ENCODE measurements around the gene STXBP3.

Gene STXBP3

DNA sequence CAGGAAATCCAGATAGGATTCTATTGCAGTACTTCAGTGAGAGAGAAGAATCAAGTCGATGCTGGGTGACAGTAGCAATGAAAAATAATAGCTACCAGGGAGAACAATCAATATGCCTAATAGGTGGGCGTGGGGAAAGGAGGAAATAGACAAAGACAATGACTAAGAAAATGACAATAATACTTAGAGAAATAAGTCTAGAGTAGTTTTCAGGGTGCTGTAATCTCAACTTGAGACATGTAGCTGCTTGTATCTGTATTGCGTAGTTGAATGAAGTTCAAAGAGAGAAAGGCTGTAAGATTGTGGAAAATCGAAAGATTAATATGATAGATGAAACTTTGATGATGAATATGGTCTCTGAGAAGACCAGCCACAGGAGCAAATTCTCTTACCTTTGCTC, 2.6 kb downstream of the STXBP3 start:
- no peaks in the 10 kb centered on the region for H3K36me3 ChIP-seq (replicated peaks; ENCODE audit: low read depth, low read length)
- no peak overlapping the region for H2AFZ ChIP-seq (ENCODE audit: low read depth, low read length)
- H3K27ac ChIP-seq (ENCODE audit: low read length), result no peak overlapping the region
- peaks cover 7% of the 10 kb centered on the region for H3K79me2 ChIP-seq (ENCODE audit: low read length)
- no peak overlapping the region for H3K9ac ChIP-seq (ENCODE audit: low read length)
- no peak overlapping the region for H3K4me3 ChIP-seq (ENCODE audit: low read length)
- no peaks in the 10 kb centered on the region for H3K9me3 ChIP-seq (ENCODE audit: insufficient read depth, low read length)
- no peaks in the 10 kb centered on the region for H4K20me1 ChIP-seq (ENCODE audit: insufficient read depth, low read length)
- no peak overlapping the region for H3K4me2 ChIP-seq (ENCODE audit: low read length)
- no peaks in the 10 kb centered on the region for H3K27me3 ChIP-seq (ENCODE audit: low read depth, low read length)
- TF ChIP-seq, protein P1, sequence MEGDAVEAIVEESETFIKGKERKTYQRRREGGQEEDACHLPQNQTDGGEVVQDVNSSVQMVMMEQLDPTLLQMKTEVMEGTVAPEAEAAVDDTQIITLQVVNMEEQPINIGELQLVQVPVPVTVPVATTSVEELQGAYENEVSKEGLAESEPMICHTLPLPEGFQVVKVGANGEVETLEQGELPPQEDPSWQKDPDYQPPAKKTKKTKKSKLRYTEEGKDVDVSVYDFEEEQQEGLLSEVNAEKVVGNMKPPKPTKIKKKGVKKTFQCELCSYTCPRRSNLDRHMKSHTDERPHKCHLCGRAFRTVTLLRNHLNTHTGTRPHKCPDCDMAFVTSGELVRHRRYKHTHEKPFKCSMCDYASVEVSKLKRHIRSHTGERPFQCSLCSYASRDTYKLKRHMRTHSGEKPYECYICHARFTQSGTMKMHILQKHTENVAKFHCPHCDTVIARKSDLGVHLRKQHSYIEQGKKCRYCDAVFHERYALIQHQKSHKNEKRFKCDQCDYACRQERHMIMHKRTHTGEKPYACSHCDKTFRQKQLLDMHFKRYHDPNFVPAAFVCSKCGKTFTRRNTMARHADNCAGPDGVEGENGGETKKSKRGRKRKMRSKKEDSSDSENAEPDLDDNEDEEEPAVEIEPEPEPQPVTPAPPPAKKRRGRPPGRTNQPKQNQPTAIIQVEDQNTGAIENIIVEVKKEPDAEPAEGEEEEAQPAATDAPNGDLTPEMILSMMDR (IDR thresholded peaks at IDR 0.05; ENCODE audit: low read depth, low read length), result no peak
- no peak for TF ChIP-seq EZH2phosphoT487 (IDR thresholded peaks at IDR 0.05; ENCODE audit: low read depth)
- H3K4me1 ChIP-seq (ENCODE audit: low read length), result peaks cover 8% of the 10 kb centered on the region

DNA sequence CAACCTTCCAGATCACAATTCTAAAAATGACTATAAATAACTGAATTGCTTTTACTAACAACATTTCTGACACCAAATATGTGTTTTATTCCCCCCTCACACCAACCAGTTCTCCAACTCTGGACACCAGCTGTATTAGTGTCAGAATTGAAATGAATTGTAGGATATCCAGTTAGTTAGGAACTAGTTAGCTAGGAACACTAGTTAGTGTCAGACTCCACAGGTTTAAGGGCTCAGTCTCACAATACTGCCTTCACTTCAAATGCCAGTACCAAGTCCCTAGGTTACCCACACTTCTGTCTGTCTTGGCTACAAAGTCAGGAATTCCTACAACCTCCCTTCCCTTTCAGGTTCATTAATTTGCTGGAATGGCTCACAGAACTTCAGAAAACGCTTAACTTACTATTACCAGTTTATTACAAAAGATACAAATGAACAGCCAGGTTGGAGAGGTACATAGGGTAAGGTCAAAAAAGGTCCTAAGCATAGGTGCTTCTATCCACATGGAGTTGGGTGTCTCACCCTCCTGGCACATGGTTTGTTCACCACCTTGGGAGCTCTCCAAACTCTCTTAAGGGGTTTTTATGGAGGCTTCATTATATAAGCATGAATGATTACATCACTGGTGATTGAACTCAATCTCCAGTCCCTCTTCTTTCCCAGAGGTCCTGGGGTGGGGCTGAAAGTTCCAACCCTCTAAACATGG, 4.2 kb downstream of the STXBP3 start:
- Histone ChIP-seq H3K4me3 (ENCODE audit: low read length) (no peak overlapping the region), H3K9ac (ENCODE audit: low read length) (no peak overlapping the region), H4K20me1 (ENCODE audit: insufficient read depth, low read length) (no peaks in the 10 kb centered on the region), H3K9me3 (ENCODE audit: insufficient read depth, low read length) (no peaks in the 10 kb centered on the region), H3K36me3 (replicated peaks; ENCODE audit: low read depth, low read length) (no peaks in the 10 kb centered on the region), H3K79me2 (ENCODE audit: low read length) (peaks cover 7% of the 10 kb centered on the region), H3K27me3 (ENCODE audit: low read depth, low read length) (no peaks in the 10 kb centered on the region), H2AFZ (ENCODE audit: low read depth, low read length) (no peak overlapping the region), H3K27ac (ENCODE audit: low read length) (no peak overlapping the region), H3K4me2 (ENCODE audit: low read length) (no peak overlapping the region), H3K4me1 (ENCODE audit: low read length) (peaks cover 14% of the 10 kb centered on the region)
- TF ChIP-seq EZH2phosphoT487 (IDR thresholded peaks at IDR 0.05; ENCODE audit: low read depth), result no peak
- TF ChIP-seq, protein P1 (IDR thresholded peaks at IDR 0.05; ENCODE audit: low read depth, low read length), result no peak

DNA sequence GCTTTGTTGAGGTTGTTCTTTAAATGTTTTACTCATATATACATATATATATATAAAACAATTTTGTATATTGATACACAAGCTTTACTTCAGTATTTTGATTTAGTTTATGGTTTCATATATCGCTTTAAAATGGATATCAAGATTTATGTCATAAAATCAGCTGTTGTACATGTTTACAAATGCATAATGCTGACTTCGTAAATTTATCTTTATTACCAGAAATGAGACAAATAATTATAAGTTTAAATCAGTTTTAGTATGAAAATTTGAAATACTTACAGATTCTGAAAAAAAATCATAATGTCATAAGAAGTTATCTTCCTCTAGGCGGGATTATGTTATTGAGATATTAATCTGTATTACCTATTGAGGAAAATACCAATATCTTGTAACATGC, 6.9 kb downstream of the STXBP3 start:
- no peaks in the 10 kb centered on the region for H3K9me3 ChIP-seq (ENCODE audit: insufficient read depth, low read length)
- H3K27ac ChIP-seq (ENCODE audit: low read length), result no peak overlapping the region
- no peak overlapping the region for H3K9ac ChIP-seq (ENCODE audit: low read length)
- no peaks in the 10 kb centered on the region for H3K79me2 ChIP-seq (ENCODE audit: low read length)
- no peaks in the 10 kb centered on the region for H3K27me3 ChIP-seq (ENCODE audit: low read depth, low read length)
- H3K4me1 ChIP-seq (ENCODE audit: low read length), result 0 out of 2 replicates have a peak, but pooled peaks cover 6% of the 10 kb centered on the region
- no peak overlapping the region for H3K4me2 ChIP-seq (ENCODE audit: low read length)
- no peaks in the 10 kb centered on the region for H3K36me3 ChIP-seq (replicated peaks; ENCODE audit: low read depth, low read length)
- H2AFZ ChIP-seq (ENCODE audit: low read depth, low read length), result no peak overlapping the region
- no peak for TF ChIP-seq EZH2phosphoT487 (IDR thresholded peaks at IDR 0.05; ENCODE audit: low read depth)
- TF ChIP-seq, protein P1 (IDR thresholded peaks at IDR 0.05; ENCODE audit: low read depth, low read length), result no peak
- H3K4me3 ChIP-seq (ENCODE audit: low read length), result no peak overlapping the region
- no peaks in the 10 kb centered on the region for H4K20me1 ChIP-seq (ENCODE audit: insufficient read depth, low read length)

DNA sequence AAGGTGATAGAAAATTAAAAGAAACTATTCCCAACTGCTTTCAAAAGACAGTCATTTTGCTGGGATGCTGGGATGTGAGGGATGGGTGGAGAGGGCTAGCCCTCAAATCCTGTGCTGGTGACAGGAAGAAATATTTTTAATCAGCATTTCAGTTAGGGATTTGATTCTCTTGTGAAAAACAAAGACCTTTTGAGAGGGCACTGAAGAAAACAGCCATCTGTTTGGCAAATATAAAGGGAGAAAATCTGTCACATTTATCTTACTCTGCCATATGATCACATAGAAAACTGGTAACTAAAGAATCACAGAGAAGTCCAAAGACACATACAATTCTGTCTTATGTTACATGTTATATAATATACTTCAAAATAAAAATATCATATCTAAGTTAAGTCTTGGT, 12.3 kb downstream of the STXBP3 start:
- H3K9me3 ChIP-seq (ENCODE audit: insufficient read depth, low read length), result no peaks in the 10 kb centered on the region
- H3K36me3 ChIP-seq (replicated peaks; ENCODE audit: low read depth, low read length), result no peaks in the 10 kb centered on the region
- H3K4me2 ChIP-seq (ENCODE audit: low read length), result no peak overlapping the region

More for the DNA sequence above, 12.3 kb downstream of the STXBP3 start:
- Histone ChIP-seq H3K27ac (ENCODE audit: low read length) (no peak overlapping the region), H3K27me3 (ENCODE audit: low read depth, low read length) (no peaks in the 10 kb centered on the region), H3K79me2 (ENCODE audit: low read length) (no peaks in the 10 kb centered on the region), H3K4me3 (ENCODE audit: low read length) (no peak overlapping the region), H4K20me1 (ENCODE audit: insufficient read depth, low read length) (no peaks in the 10 kb centered on the region), H3K9ac (ENCODE audit: low read length) (no peak overlapping the region), H2AFZ (ENCODE audit: low read depth, low read length) (no peak overlapping the region), H3K4me1 (ENCODE audit: low read length) (0 out of 2 replicates have a peak, but pooled peaks cover 6% of the 10 kb centered on the region)
- TF ChIP-seq, protein P1 (IDR thresholded peaks at IDR 0.05; ENCODE audit: low read depth, low read length), result no peak
- TF ChIP-seq EZH2phosphoT487 (IDR thresholded peaks at IDR 0.05; ENCODE audit: low read depth), result no peak

Data from OCI-LY3 (cell line).